Memory B cell (primary cell): Measurements from ENCODE around the gene THADA.
"Not testable (repeated sequence)": the region's sequence is repeated elsewhere in the genome, so short reads cannot be mapped to it uniquely, and the experiment has no call there.

ENCODE experiments used
- ATAC-seq: fragments of 150-1000 bp; cut with Tn5 transposase; 2 replicates; pipeline ENCODE4 v1.10.0; 2021; ENCODE audit warnings: low read depth, mild to moderate bottlenecking, moderate library complexity
- DNase-seq, 2 donors: peaks; one replicate each; pipeline ENCODE4 v3.0.0; 2022; ENCODE audit warnings: low spot score in 2 of 2
- H3K27ac Mint-ChIP-seq: one replicate; pipeline ENCODE4 v1.8.0; 2022; ENCODE audit warnings: mild to moderate bottlenecking, moderate library complexity, mixed read lengths
- H3K27me3 Mint-ChIP-seq: one replicate; pipeline ENCODE4 v1.8.0; 2022; ENCODE audit warnings: mixed read lengths
- H3K36me3 Mint-ChIP-seq: one replicate; pipeline ENCODE4 v1.8.0; 2022; ENCODE audit warnings: mild to moderate bottlenecking, mixed read lengths
- H3K4me1 Mint-ChIP-seq: one replicate; pipeline ENCODE4 v1.8.0; 2022; ENCODE audit warnings: mixed read lengths
- H3K4me3 Mint-ChIP-seq: one replicate; pipeline ENCODE4 v1.8.0; 2022; ENCODE audit warnings: mild to moderate bottlenecking, moderate library complexity, mixed read lengths
- H3K9me3 Mint-ChIP-seq: one replicate; pipeline ENCODE4 v1.8.0; 2022; ENCODE audit warnings: mixed read lengths

Gene THADA

GRCh38 chr2:43572244-43572643 is 23.6 kb downstream of the THADA start:
- no peak overlapping the region for H3K4me3 Mint-ChIP-seq
- no peaks in the 10 kb centered on the region for H3K27me3 Mint-ChIP-seq
- DNase-seq = no peak
- H3K36me3 Mint-ChIP-seq = peaks cover 25% of the 10 kb centered on the region
- no peak for ATAC-seq
- H3K9me3 Mint-ChIP-seq = no peaks in the 10 kb centered on the region
- H3K27ac Mint-ChIP-seq = peak overlapping the region; percentile 2
- H3K4me1 Mint-ChIP-seq = peaks cover 3% of the 10 kb centered on the region

- no peak overlapping the region for H3K27ac Mint-ChIP-seq
- no peak overlapping the region for H3K4me3 Mint-ChIP-seq
- DNase-seq (no peak), ATAC-seq (no peak)
- no peaks in the 10 kb centered on the region for H3K9me3 Mint-ChIP-seq
- H3K4me1 Mint-ChIP-seq = peaks cover 11% of the 10 kb centered on the region
- H3K36me3 Mint-ChIP-seq = peaks cover 23% of the 10 kb centered on the region
- no peaks in the 10 kb centered on the region for H3K27me3 Mint-ChIP-seq
Measured at GRCh38 chr2:43569921-43570320, 25.9 kb downstream of the THADA start.

- ATAC-seq (no peak), DNase-seq (no peak)
- H3K27ac Mint-ChIP-seq = peak overlapping the region; percentile 62
- H3K27me3 Mint-ChIP-seq = no peaks in the 10 kb centered on the region
- H3K36me3 Mint-ChIP-seq = peaks cover 25% of the 10 kb centered on the region
- no peak overlapping the region for H3K4me3 Mint-ChIP-seq
- H3K4me1 Mint-ChIP-seq = peaks cover 13% of the 10 kb centered on the region
- H3K9me3 Mint-ChIP-seq = no peaks in the 10 kb centered on the region
Measured at GRCh38 chr2:43568228-43568627, 27.6 kb downstream of the THADA start.

GRCh38 chr2:43566461-43566729 is 29.4 kb downstream of the THADA start:
- ATAC-seq (peak; percentile 57), DNase-seq (no peak)
- Mint-ChIP-seq H3K36me3 (peaks cover 31% of the 10 kb centered on the region), H3K4me1 (peaks cover 13% of the 10 kb centered on the region), H3K27ac (peak overlapping the region; percentile 83), H3K4me3 (no peak overlapping the region), H3K27me3 (no peaks in the 10 kb centered on the region), H3K9me3 (no peaks in the 10 kb centered on the region)

GRCh38 chr2:43563679-43564078 is 32.2 kb downstream of the THADA start:
- Mint-ChIP-seq H3K4me3 (no peak overlapping the region), H3K36me3 (peaks cover 33% of the 10 kb centered on the region), H3K27ac (no peak overlapping the region), H3K27me3 (no peaks in the 10 kb centered on the region), H3K4me1 (peaks cover 13% of the 10 kb centered on the region), H3K9me3 (no peaks in the 10 kb centered on the region)
- ATAC-seq (no peak), DNase-seq (no peak)

GRCh38 chr2:43560231-43560547 is 35.6 kb downstream of the THADA start:
- H3K27me3 Mint-ChIP-seq = no peaks in the 10 kb centered on the region

GRCh38 chr2:43559391-43560230 is 36.2 kb downstream of the THADA start:
- H3K27ac Mint-ChIP-seq = peak overlapping the region; percentile 29
- DNase-seq = no peak
- no peaks in the 10 kb centered on the region for H3K9me3 Mint-ChIP-seq
- no peaks in the 10 kb centered on the region for H3K27me3 Mint-ChIP-seq
- H3K36me3 Mint-ChIP-seq = peaks cover 42% of the 10 kb centered on the region
- peaks cover 2% of the 10 kb centered on the region for H3K4me1 Mint-ChIP-seq
- ATAC-seq = no peak
- no peak overlapping the region for H3K4me3 Mint-ChIP-seq

More at GRCh38 chr2:43560231-43560547, 35.6 kb downstream of the THADA start:
- H3K36me3 Mint-ChIP-seq = peaks cover 42% of the 10 kb centered on the region
- DNase-seq (no peak), ATAC-seq (no peak)
- H3K27ac Mint-ChIP-seq = no peak overlapping the region
- no peak overlapping the region for H3K4me3 Mint-ChIP-seq
- H3K9me3 Mint-ChIP-seq = no peaks in the 10 kb centered on the region
- peaks cover 2% of the 10 kb centered on the region for H3K4me1 Mint-ChIP-seq

- peaks cover 39% of the 10 kb centered on the region for H3K36me3 Mint-ChIP-seq
- H3K27ac Mint-ChIP-seq = no peak overlapping the region
- ATAC-seq (no peak), DNase-seq (no peak)
- no peak overlapping the region for H3K4me3 Mint-ChIP-seq
- no peaks in the 10 kb centered on the region for H3K9me3 Mint-ChIP-seq
- no peaks in the 10 kb centered on the region for H3K4me1 Mint-ChIP-seq
- no peaks in the 10 kb centered on the region for H3K27me3 Mint-ChIP-seq
Measured at GRCh38 chr2:43557196-43557595, 38.6 kb downstream of the THADA start.

- Mint-ChIP-seq H3K9me3 (no peaks in the 10 kb centered on the region), H3K36me3 (peaks cover 34% of the 10 kb centered on the region)
- ATAC-seq = no peak
Measured at GRCh38 chr2:43556256-43556655, 39.6 kb downstream of the THADA start.

GRCh38 chr2:43553341-43553855 is 42.4 kb downstream of the THADA start:
- Mint-ChIP-seq H3K27me3 (no peaks in the 10 kb centered on the region), H3K4me1 (no peaks in the 10 kb centered on the region), H3K27ac (no peak overlapping the region), H3K36me3 (peaks cover 35% of the 10 kb centered on the region), H3K4me3 (no peak overlapping the region), H3K9me3 (no peaks in the 10 kb centered on the region)
- ATAC-seq (no peak), DNase-seq (no peak)

More at GRCh38 chr2:43556256-43556655, 39.6 kb downstream of the THADA start:
- Mint-ChIP-seq H3K27me3 (no peaks in the 10 kb centered on the region), H3K4me1 (no peaks in the 10 kb centered on the region), H3K4me3 (no peak overlapping the region), H3K27ac (no peak overlapping the region)
- no peak for DNase-seq

- no peak for DNase-seq
- H3K36me3 Mint-ChIP-seq = peaks cover 29% of the 10 kb centered on the region
Measured at GRCh38 chr2:43551990-43552389, 43.8 kb downstream of the THADA start.

GRCh38 chr2:43548381-43548780 is 47.5 kb downstream of the THADA start:
- not testable (repeated sequence) for DNase-seq, H3K27me3 Mint-ChIP-seq, H3K4me1 Mint-ChIP-seq, H3K9me3 Mint-ChIP-seq, ATAC-seq, H3K27ac Mint-ChIP-seq, H3K4me3 Mint-ChIP-seq
- H3K36me3 Mint-ChIP-seq = peaks cover 25% of the 10 kb centered on the region

More at GRCh38 chr2:43551990-43552389, 43.8 kb downstream of the THADA start:
- H3K9me3 Mint-ChIP-seq = no peaks in the 10 kb centered on the region
- ATAC-seq = no peak
- H3K27ac Mint-ChIP-seq = no peak overlapping the region
- H3K4me3 Mint-ChIP-seq = no peak overlapping the region
- H3K4me1 Mint-ChIP-seq = no peaks in the 10 kb centered on the region
- no peaks in the 10 kb centered on the region for H3K27me3 Mint-ChIP-seq

- Mint-ChIP-seq H3K27ac (no peak overlapping the region), H3K27me3 (no peaks in the 10 kb centered on the region), H3K9me3 (no peaks in the 10 kb centered on the region), H3K4me1 (peaks cover 7% of the 10 kb centered on the region), H3K36me3 (peaks cover under 1% of the 10 kb centered on the region), H3K4me3 (no peak overlapping the region)
- ATAC-seq (peak; percentile 64), DNase-seq (peak in 1 of 2 donors; percentile 37)
Measured at GRCh38 chr2:43542285-43542933, 53.4 kb downstream of the THADA start.

GRCh38 chr2:43541165-43541564 is 54.7 kb downstream of the THADA start:
- no peak overlapping the region for H3K4me3 Mint-ChIP-seq
- H3K27me3 Mint-ChIP-seq = no peaks in the 10 kb centered on the region
- no peak overlapping the region for H3K27ac Mint-ChIP-seq
- no peaks in the 10 kb centered on the region for H3K36me3 Mint-ChIP-seq
- no peaks in the 10 kb centered on the region for H3K9me3 Mint-ChIP-seq
- H3K4me1 Mint-ChIP-seq = peaks cover 12% of the 10 kb centered on the region
- ATAC-seq (no peak), DNase-seq (no peak)
